NCI-H345 treated with DMSO at 0.1 percent for 48 hours (cell line): ENCODE measurements around the gene NKX3-2.

Experiments used
- DNase-seq: peaks from one replicate; lab custom pipeline; 2025; ENCODE audit not compliant: unreplicated experiment; lab: John Stamatoyannopoulos, UW

The NKX3-2 gene

GRCh38 chr4:13546142-13546940 lies 2.0 kb upstream of the NKX3-2 start:
- DNase-seq, result no peak

GRCh38 chr4:13545394-13545808 lies 1.1 kb upstream of the NKX3-2 start:
- no peak for DNase-seq

GRCh38 chr4:13544606-13545393 lies 492 bp upstream of the NKX3-2 start:
- peak; percentile 76 for DNase-seq

- DNase-seq, result no peak
These were observed 1.1 kb downstream of the NKX3-2 start for GRCh38 chr4:13543032-13543838.

GRCh38 chr4:13542577-13543031 lies 1.7 kb downstream of the NKX3-2 start:
- DNase-seq, result no peak

DNA sequence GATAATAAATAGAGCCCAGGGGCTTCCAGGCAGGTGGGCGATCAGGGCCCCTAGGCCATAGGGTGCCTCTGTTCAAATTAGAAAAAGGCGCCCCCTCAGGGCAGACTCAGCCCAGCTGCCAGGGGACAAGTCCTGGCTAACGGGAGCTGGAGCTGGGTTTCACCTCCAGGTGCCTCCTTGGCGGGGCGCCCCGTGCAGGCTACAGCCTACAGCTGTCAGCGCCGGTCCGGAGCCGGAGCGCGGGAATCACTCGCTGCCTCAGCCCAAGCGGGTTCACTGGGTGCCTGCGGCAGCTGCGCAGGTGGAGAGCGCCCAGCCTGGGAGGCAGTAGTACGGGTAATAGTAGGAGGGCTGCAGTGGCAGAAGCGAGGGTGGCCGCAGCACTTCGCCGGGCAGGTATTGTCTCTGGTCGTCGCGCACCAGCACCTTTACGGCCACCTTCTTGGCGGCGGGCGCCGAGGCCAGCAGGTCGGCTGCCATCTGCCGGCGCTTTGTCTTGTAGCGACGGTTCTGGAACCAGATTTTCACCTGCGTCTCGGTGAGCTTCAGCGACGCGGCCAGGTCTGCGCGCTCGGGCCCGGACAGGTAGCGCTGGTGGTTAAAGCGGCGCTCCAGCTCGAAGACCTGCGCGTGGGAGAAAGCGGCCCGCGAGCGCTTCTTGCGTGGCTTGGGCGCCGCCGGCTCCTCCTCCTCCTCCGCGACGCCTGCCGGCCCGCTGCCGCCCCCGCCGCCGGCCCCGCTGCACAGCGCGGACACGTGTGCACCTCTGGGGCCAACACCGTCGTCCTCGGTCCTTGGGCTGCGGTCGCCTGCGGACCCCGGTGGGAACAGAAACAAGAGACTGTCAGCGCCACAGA lies 2.4 kb downstream of the NKX3-2 start:
- DNase-seq, result no peak

GRCh38 chr4:13541176-13541604 lies 3.1 kb downstream of the NKX3-2 start:
- DNase-seq, result no peak

GRCh38 chr4:13540446-13541175 lies 3.7 kb downstream of the NKX3-2 start:
- no peak for DNase-seq

DNA sequence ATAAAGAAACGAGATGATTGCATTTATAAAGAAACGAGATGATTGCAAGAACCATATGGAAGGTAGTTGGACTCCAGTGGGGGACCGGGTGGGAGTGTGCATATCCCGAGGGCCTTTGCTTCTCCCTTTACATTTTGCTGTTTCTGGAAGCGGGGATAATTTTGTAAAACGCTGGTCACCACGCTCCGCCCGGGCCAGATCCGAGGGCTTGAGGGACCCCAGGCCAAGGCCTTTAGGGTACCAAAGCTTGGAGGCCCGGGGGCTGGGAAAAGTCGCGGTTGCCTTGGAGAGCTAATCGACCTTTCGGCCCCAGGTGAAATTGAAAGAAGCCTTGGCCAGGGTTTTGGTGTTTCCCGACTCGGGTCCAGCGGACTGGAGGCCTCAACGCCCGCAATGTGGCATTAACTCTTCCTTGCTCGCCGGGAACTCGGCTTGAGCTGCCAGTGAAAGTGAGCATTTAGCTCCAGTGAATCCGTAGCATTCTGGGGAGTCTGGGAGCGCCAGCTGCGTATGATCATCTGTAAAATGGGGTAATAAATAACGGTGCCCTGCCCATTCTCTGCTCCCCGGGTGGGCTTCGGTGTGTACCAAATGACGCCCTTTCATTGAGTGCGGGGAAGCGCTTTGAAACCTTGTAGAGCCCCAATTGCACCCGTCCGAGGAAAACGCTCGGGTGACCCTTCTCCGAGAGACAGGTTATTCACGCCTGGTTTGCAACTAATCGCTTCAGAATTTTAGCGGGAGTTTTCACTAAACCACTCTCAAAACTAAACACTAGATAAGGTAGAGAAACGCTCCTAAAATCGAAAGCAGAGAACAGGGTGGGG lies 4.5 kb downstream of the NKX3-2 start:
- DNase-seq, result no peak

DNA sequence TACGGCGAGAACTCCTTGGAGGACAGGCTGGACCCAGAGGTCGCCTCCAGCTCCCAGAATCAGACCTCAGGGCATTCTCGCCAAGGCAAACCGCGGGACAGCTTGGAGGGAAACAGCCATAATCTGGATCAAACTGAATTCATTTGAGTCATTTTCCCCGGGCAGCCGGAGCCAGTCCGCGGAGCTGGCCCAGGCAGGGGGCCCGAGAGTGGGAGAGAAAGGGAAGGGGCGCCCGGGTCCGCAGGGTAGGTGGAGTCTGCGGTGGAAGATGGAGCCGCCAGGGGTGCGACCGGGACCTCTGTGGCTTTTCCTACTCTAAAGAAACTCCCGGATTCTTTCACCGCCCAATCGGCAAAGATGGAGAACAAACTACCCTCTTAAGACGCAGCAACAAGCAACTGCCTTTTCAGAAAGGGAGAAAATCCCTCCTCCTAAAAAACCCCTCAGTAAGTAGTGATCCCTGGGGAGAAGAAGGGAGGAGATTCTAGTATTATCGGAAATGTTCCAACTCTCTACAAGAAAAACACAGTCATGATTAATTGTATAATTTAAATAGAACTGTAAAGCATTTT lies 5.2 kb downstream of the NKX3-2 start:
- DNase-seq, result no peak

GRCh38 chr4:13538427-13538973 lies 5.8 kb downstream of the NKX3-2 start:
- DNase-seq, result no peak

DNA sequence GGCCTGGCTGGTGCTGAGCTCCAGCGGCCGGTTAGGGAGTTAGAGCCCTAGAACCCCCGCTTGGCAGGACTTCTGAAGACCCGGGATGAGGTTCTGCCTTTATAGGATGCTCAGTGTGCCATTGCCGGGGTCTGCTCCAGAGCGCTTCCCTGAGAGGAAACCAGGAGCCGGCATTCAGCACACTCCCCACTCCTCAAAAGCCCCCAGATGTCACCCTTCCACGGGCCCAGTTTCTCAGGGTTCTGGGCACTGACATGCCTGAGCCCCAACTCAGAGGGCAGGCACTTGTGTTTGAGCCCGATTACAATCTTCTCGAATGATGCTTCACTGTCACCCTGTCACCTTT lies 6.5 kb downstream of the NKX3-2 start:
- DNase-seq, result no peak

- no peak for DNase-seq
These were observed 7.1 kb downstream of the NKX3-2 start for GRCh38 chr4:13537011-13537831.

- no peak for DNase-seq
These were observed 7.7 kb downstream of the NKX3-2 start for GRCh38 chr4:13536607-13537006.

DNA sequence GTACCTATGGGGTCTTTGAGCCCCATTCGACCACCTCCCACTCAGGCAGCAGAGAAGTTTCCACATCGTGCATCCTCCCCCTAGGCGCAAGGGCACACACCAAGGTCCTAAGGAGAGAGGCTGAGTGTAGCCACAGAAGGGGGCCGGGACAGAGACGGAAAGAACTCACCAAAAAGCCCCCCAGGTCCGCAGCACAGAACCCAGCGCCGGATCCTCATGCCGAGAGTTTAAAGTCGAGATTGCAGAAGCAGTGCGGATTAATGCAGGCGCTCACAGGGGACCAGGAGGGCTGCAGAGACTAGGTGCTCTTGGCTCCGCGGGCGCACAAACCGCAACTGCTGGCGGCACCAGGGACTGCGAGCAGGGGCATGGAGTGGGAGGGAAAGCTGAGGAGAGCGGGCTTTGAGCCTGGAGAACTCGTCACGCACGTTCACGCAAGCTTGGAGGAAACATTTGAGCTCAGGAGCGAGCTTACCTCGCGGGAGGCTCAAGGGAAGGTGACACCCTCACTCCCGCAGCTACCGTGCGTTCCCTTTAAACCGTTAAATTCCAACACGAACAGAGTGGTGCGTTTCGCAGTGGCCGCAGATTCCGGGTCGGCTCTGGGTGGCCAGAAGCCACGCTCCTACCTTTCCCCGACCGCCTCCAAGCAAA lies 8.5 kb downstream of the NKX3-2 start:
- no peak for DNase-seq

- no peak for DNase-seq
These were observed 9.2 kb downstream of the NKX3-2 start for GRCh38 chr4:13535118-13535517.
